GM19397 (cell line): ENCODE data around the gene TMA7.
A peak's percentile ranks its signal among the peaks of the same experiment; 100 is the strongest.
"Not testable (repeated sequence)": the region's sequence is repeated elsewhere in the genome, so short reads cannot be mapped to it uniquely, and the experiment has no call there.

Experiments
- ATAC-seq: cut with Tn5 transposase; IDR thresholded peaks from one replicate; pipeline ENCODE4 v1.9.1; 2021; ENCODE audit warnings: mild to moderate bottlenecking, moderate library complexity; ENCODE audit not compliant: unreplicated experiment

The TMA7 gene

DNA sequence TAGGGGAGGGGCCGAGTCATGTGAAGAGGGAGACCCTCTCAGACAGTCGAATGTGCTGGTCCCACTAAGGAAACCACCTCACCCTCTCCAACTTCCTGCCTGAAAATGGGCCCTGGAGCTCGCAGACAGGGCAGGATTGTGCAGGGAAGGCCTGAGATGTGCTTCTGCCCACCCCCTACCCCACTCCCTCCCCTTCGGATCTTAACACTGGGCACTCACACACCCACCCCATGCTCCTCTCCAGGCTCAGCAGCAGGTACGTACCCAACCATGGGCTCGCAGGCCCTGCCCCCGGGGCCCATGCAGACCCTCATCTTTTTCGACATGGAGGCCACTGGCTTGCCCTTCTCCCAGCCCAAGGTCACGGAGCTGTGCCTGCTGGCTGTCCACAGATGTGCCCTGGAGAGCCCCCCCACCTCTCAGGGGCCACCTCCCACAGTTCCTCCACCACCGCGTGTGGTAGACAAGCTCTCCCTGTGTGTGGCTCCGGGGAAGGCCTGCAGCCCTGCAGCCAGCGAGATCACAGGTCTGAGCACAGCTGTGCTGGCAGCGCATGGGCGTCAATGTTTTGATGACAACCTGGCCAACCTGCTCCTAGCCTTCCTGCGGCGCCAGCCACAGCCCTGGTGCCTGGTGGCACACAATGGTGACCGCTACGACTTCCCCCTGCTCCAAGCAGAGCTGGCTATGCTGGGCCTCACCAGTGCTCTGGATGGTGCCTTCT is 26.5 kb downstream of the TMA7 start:
- peak; percentile 13 for ATAC-seq

DNA sequence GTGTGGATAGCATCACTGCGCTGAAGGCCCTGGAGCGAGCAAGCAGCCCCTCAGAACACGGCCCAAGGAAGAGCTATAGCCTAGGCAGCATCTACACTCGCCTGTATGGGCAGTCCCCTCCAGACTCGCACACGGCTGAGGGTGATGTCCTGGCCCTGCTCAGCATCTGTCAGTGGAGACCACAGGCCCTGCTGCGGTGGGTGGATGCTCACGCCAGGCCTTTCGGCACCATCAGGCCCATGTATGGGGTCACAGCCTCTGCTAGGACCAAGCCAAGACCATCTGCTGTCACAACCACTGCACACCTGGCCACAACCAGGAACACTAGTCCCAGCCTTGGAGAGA is 27.0 kb downstream of the TMA7 start:
- no peak for ATAC-seq

DNA sequence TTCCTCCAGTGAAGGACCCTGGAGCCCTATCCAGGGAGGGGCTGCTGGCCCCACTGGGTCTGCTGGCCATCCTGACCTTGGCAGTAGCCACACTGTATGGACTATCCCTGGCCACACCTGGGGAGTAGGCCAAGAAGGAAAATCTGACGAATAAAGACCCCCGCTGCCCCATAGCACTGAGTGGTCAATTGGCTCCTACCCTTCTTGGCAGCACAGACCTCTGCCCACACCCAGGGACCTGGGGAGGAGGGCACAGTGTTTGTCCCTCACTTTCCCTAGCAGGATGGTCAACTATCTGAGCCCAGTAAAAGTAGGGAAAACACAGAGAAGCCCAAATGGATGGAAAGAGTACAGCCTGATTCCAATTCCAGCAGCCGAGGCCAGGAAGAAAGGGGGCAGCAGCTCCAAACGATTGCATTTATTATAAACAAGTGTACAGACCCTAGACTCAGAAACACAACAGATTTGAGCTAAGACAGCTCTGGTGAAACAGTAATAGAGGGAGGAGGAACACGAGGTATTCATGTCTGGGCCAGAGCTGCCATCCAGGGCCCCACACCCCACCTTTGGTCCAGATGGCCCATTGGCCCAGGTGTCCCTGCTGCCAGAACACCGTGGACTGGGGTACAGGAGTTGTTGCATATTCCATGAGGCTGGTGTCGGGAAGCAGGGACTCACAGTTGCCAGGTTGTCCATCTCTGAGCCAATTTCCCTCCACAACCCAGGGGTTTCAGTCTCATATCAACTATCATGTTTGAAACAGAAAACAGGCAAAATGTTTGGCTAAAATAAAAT is 27.6 kb downstream of the TMA7 start:
- no peak for ATAC-seq

- ATAC-seq, result no peak
These were observed 28.3 kb downstream of the TMA7 start for GRCh38 chr3:48468329-48468731.

- ATAC-seq, result no peak
These were observed 29.2 kb downstream of the TMA7 start for GRCh38 chr3:48469046-48469915.

DNA sequence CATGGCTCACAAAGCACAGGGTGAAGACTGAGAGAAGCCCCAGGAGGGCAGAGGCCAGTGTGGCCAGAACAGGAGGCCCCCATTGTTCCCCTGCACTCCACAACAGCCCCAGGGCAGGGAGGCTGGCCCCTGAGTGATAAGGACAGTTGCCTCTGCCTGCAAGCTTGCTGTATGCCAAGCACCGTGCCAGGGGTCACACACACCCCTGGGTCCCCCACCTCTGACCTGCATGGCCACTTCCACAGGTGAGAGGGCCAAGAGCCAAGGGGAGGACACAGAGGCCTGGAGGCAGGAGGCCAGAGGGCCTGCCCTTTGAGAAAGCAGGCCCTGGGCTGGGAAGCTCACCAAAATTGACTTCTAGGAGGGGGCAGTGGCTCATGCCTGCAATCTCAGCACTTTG is 30.2 kb downstream of the TMA7 start:
- ATAC-seq, result no peak

DNA sequence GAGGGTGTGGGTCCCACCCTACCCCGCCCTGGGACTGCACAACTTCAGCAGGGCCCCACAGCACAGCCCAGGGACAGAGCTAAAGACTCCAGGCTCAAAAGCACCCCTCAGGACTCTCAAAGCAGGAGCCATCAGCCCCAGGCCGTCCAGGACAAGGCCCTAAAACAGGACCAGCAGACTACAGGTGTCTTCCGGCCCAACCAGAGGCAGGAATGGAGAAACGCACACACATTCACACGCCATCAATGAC is 32.5 kb downstream of the TMA7 start:
- no peak for ATAC-seq

DNA sequence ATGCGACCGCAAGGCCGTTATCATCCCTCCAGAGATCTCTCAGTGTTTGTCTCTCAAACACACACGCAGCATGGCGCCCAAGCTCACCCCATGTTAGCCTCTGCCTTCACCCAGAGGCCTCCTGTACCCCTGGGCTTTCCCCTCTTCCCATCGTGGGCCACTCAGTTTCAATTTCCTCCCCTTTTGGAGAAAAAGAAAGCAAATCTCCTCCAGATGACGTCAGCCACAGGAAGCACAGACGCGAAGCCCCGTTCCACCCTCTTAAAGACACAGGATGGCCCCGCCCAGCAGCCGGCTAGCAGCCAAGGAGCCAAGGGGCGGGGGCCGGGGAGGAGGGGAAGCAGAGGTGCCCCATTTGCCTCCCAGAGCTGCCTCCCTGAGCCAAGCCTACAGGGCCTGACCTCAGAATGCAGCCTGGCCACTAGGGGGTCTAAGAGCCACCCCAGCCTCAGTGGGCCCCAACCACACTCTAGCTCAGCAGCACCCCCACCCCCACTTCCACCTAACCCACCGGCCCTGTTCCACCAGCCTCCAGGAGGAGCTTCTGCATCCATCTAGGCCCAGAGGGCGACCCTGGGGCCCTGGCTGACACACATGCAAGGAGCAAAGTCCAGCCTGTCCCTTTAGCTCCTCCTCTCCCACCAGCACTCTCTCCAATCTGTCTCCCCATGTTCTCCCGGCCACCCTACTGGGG is 33.0 kb downstream of the TMA7 start:
- ATAC-seq, result peak; percentile 78

- ATAC-seq, result no peak
These were observed 33.5 kb downstream of the TMA7 start for GRCh38 chr3:48473617-48473952.

DNA sequence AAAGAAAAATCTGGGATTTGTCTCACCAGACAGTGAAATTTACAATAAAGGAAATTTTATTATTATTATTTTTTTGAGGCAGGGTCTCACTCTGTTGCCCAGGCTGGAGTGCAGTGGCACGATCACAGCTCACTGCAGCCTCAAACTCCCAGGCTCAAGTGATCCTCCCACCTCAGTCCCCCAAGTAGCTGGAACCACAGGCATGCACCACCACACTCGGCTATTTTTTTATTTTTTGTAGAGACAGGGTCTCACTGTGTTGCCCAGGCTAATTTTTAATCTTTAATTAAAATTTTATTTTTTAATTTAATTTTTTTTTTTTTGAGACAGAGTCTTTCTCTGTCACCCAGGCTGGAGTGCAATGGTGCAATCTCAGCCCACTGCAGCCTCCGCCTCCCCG is 34.0 kb downstream of the TMA7 start:
- not testable (repeated sequence) for ATAC-seq

GRCh38 chr3:48474619-48475018 is 34.6 kb downstream of the TMA7 start:
- ATAC-seq, result no peak

DNA sequence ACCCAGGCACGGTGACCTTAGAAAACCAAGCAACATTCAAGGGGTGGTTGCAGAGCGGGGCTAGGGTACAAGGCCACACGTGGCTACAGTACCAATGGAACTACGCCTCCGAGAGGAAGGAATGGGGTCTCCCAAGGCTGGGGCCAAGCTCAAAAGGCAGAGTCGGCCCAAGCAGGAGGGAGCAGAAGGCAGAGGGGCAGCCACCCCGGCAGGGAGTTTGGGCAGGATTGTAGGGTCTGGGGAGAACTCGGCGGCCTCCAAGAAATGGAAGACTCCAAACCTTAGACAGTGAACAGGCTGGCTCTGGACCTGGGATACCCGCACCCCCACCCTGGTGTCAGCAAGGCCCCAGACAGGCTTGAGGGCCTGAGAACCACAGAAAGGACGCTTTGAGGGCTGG is 35.1 kb downstream of the TMA7 start:
- no peak for ATAC-seq

- ATAC-seq, result no peak
These were observed 36.5 kb downstream of the TMA7 start for GRCh38 chr3:48476426-48477053.

DNA sequence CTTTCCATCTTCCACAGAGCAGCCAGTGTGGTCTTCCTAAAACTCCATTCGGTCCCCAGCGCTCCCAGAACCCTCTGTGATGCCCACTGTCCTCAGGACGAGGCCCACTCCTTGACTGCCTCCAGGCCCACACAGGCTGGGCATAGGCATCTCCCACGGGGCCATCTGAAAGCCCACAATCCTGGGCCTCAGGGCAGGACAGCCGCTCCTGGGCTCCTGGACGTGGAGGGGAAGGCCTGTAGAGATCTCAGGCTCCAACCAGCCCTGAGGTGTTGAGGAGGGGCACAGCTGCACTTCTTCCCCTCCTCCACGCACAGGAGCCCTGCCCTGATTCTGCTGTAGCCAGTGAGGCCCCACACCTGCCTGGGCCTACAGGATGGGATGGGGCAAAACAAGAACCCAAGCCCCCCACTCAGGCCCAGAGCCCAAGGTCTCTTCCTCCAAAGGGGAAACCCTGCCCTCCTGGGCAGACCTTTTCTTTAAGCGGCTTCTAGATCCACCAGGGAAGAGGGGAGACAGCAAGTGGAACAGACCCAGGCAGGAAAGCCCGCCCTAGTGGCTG is 38.0 kb downstream of the TMA7 start:
- no peak for ATAC-seq

GRCh38 chr3:48478626-48479555 is 38.8 kb downstream of the TMA7 start:
- ATAC-seq, result no peak

GRCh38 chr3:48480891-48481290 is 40.8 kb downstream of the TMA7 start:
- ATAC-seq, result not testable (repeated sequence)

DNA sequence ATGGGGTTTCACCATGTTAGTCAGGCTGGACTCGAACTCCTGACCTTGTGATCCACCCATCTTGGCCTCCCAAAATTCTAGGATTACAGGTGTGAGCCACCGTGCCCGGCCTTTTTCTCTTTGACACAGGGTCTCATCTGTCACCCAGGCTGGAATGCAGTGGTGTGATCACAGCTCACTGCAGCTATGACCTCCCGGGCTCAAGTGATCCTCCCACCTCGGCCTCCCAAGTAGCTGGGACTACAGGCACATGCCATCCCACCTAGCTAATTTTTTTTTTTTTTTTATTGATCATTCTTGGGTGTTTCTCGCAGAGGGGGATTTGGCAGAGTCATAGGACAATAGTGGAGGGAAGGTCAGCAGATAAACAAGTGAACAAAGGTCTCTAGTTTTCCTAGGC is 42.8 kb downstream of the TMA7 start:
- not testable (repeated sequence) for ATAC-seq

DNA sequence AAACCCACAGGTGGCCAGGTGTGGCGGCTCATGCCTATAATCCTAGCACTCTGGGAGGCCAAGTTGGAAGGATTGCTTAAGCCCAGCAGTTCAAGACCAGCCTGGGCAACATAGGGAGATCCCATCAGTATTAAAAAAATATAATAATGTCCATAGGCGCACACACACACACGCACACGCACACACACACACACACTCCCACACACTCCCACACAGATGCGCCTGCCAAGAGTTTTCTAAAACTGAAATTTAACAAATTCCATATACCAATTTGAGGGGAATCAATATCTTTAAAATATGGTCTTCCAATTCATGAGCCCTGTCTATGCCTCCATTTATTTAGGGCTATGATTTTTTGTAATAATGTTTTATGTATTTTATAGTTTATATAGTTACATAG is 46.9 kb downstream of the TMA7 start:
- ATAC-seq, result no peak

GRCh38 chr3:48492461-48493202 is 52.6 kb downstream of the TMA7 start:
- ATAC-seq, result no peak
